Psoas muscle (tissue), 8 donors: ENCODE data around the gene FOXF1. TPM values are rescaled to one million over a fixed set of nuclear protein-coding genes. Genes with fewer than 3 reads are reported as not detected.
A peak's percentile ranks its signal among the peaks of the same experiment; 100 is the strongest.

Source experiments
- ATAC-seq, 4 donors: fragments of 200-7000 bp; cut with Tn5 transposase; one replicate each; pipeline ENCODE4 v1.9.1; 2020; ENCODE audit warnings: moderate library complexity in 3 of 4, mild to moderate bottlenecking in 2 of 4
- DNase-seq, 2 donors: peaks; one replicate each; pipeline ENCODE4 v3.0.0-alpha.2; 2020
- H3K27ac ChIP-seq: fragments of 200-600 bp; one replicate; pipeline ENCODE4 v1.8.0; 2022
- H3K27me3 ChIP-seq, 3 donors: fragments of 200-600 bp in 1 of 3; one replicate each; pipeline versions ENCODE4 v1.6.1 to v1.8.0; 2013 to 2022; ENCODE audit warnings: low read length in 2 of 3, mild to moderate bottlenecking in 2 of 3, moderate library complexity in 1 of 3; ENCODE audit not compliant: insufficient read depth in 3 of 3
- H3K36me3 ChIP-seq, 2 donors: fragments of 200-600 bp in 1 of 2; one replicate each; pipeline versions ENCODE4 v1.6.1 to v1.8.0; 2013 to 2022; ENCODE audit warnings: low read depth in 1 of 2, mild to moderate bottlenecking in 1 of 2, moderate library complexity in 1 of 2; ENCODE audit not compliant: insufficient read depth in 1 of 2
- H3K4me1 ChIP-seq: fragments of 200-600 bp; one replicate; pipeline ENCODE4 v1.8.0; 2022
- H3K4me3 ChIP-seq: fragments of 200-600 bp; one replicate; pipeline ENCODE4 v1.8.0; 2022; ENCODE audit warnings: mild to moderate bottlenecking
- H3K9me3 ChIP-seq: fragments of 200-600 bp; one replicate; pipeline ENCODE4 v1.8.0; 2022
- whole genome bisulfite sequencing, 3 donors: extraction: QIAGEN DNeasy Blood & Tissue Kit; methylation state at CpG; one replicate each; pipeline versions ENCODE4 v1.1.6 to v1.1.7; 2013; 5-methylcytosine and 5-hydroxymethylcytosine counted together
- intact Hi-C, 2 donors: fragments of 100-400 bp; cut with DNase I; formaldehyde crosslinking; loops; one replicate each; pipeline versions ENCODE4 v1.11.0 to v1.14.2; 2022
- long read RNA-seq, 2 donors: library from polyadenylated mRNA; unstranded; transcript quantifications; one replicate each; pipeline ENCODE4 v2.0.0, GENCODE V29; 2021
- polyA plus RNA-seq, 3 donors: library from polyadenylated mRNA; stranded (reverse); fragments of 200-250 nt; gene quantifications; one replicate each; pipeline ENCODE4 v1.2.3, GENCODE V29; 2013
- total RNA-seq, 4 donors: library from RNA; stranded (reverse); fragmentation: NEBNext Ultra II Directional in 2 of 4; extraction: Animal tissue kit (Norgen Biotek cat#: 25700) in 2 of 4; gene quantifications; one replicate each; pipeline versions ENCODE4 v1.2.1 to v1.2.4, GENCODE V29; 2021 to 2023
- TF ChIP-seq, protein P1 (sequence below): fragments of 200-600 bp; IDR thresholded peaks from one replicate; pipeline ENCODE4 v1.8.0; 2022; ENCODE audit warnings: antibody characterized with exemption
- donor health status: healthy with polysubstance abuse.
- donor health status: DM: no; HTN: no; CAD: no; lungs with moderate emphysema.
- donor health status: Bipolar disorder and iron deficiency.
- donor health status: healthy.
- donor health status: DM: yes; HTN: yes; CAD: no.
- donor health status: DM: no; HTN: no; CAD: no.
- donor health status: DM: no; HTN: no; CAD: no.
- donor health status: DM: yes; HTN: yes; CAD: no.

The FOXF1 gene
- total RNA-seq (under 1 TPM in 2 of 4 donors, not detected in 2; 0.06 to 0.12 TPM), polyA plus RNA-seq (under 1 TPM; 0.01 to 0.03 (median 0.01) TPM)
- long read RNA-seq, donor 1: 0 reads
- long read RNA-seq, donor 2: 0 reads

DNA sequence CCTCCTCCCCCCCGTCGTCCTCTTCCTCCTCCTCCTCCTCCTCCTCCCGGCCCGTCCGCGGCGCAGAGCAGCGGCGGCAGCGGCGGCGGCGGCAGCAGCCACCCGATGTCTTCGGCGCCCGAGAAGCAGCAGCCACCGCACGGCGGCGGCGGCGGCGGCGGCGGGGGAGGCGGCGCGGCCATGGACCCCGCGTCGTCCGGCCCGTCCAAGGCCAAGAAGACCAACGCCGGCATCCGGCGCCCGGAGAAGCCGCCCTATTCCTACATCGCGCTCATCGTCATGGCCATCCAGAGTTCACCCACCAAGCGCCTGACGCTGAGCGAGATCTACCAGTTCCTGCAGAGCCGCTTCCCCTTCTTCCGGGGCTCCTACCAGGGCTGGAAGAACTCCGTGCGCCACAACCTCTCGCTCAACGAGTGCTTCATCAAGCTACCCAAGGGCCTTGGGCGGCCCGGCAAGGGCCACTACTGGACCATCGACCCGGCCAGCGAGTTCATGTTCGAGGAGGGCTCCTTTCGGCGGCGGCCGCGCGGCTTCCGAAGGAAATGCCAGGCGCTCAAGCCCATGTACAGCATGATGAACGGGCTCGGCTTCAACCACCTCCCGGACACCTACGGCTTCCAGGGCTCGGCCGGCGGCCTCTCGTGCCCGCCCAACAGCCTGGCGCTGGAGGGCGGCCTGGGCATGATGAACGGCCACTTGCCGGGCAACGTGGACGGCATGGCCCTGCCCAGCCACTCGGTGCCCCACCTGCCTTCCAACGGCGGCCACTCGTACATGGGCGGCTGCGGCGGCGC, at the start of gene FOXF1:
Gene FOXF1, plus strand, starts transcription at position 63 of the 797 bp plus-strand sequence. Its CDS starts 43 bp downstream, at position 106.
- H3K4me1 ChIP-seq: peaks cover 22% of the 10 kb centered on the region
- H3K27ac ChIP-seq: no peak within 1 kb of the TSS
- H3K4me3 ChIP-seq: peak within 1 kb of the TSS; percentile 66
- H3K36me3 ChIP-seq: no peaks in the 10 kb centered on the region
- intact Hi-C loops: no loop called here
- DNase-seq (peak in 1 of 2 donors; percentile 50), ATAC-seq (peak in 1 of 4 donors; percentile 27)
- no peaks in the 10 kb centered on the region for H3K9me3 ChIP-seq
- TF ChIP-seq, protein P1, sequence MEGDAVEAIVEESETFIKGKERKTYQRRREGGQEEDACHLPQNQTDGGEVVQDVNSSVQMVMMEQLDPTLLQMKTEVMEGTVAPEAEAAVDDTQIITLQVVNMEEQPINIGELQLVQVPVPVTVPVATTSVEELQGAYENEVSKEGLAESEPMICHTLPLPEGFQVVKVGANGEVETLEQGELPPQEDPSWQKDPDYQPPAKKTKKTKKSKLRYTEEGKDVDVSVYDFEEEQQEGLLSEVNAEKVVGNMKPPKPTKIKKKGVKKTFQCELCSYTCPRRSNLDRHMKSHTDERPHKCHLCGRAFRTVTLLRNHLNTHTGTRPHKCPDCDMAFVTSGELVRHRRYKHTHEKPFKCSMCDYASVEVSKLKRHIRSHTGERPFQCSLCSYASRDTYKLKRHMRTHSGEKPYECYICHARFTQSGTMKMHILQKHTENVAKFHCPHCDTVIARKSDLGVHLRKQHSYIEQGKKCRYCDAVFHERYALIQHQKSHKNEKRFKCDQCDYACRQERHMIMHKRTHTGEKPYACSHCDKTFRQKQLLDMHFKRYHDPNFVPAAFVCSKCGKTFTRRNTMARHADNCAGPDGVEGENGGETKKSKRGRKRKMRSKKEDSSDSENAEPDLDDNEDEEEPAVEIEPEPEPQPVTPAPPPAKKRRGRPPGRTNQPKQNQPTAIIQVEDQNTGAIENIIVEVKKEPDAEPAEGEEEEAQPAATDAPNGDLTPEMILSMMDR: no peak
- peaks cover 0 to 100% (median 61%) of the 10 kb centered on the region in 3 donors for H3K27me3 ChIP-seq
- WGBS, 3 donors: 1 to 2% (median 1%) methylated on average over 48 to 89 of the region's 89 CpGs

DNA sequence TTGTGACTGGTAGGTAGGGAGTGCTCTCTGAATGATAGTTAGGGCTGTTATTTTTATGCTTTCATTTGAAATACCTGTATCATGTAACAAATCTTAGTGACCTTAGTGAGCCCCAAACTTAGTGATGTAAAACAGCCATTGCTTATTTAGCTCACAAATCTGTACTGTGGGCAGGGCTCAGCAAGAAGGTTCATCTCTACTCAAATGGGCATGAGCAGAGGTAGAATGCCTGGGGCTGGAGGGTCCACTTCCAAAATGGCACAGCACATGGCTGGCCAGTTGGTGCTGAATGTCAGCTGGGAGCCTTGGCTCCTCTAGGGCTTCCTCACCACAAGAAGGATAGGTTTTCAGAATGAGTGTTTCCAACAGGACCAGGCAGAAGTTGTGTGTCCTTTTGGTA, 49.3 kb upstream of the FOXF1 start:
- peaks cover 0 to 27% (median 6%) of the 10 kb centered on the region in 3 donors for H3K27me3 ChIP-seq
- DNase-seq: no peak
- no peak overlapping the region for H3K27ac ChIP-seq
- H3K4me1 ChIP-seq: no peaks in the 10 kb centered on the region
- no peak for ATAC-seq
- TF ChIP-seq, protein P1: no peak
- H3K36me3 ChIP-seq: no peaks in the 10 kb centered on the region
- H3K9me3 ChIP-seq: no peaks in the 10 kb centered on the region
- no peak overlapping the region for H3K4me3 ChIP-seq
- intact Hi-C loops: no loop called here

DNA sequence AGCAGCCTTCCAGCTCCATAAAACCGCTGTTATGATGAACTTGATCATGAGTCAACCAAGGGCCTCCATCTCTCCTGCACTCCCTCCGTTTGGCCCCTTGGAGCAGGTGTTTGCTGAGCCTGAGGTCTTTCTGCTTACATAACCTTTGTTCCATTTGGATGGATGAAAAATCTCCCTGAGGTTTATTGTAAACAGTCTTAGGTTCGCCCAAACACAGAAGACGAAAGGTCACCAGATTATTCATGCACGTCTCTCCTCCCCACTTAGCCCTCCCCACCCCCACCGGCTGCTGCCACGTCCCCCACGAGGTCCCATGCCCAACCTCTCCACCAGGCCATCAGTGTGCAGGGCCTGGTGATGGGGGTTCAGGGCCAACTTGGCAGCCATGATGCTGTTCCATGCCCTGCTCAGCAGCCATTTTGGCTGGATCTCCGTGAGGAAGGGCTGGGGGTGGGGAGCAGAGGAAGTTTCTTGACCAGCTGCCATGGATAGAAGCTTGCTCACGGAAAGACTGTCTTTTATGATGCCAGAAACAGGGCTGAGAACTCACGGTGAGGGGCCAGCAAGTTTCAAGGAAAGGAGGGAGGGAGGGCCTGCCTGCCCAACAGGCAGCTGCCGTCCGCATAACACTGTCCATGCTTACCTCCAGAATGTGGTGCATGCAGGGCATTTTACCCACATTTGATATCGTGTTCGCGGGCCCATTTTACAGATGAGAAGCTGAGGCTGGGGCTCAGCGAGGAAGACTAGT, 47.8 kb upstream of the FOXF1 start:
- ATAC-seq: no peak
- H3K27me3 ChIP-seq: peaks cover 0 to 16% (median 4%) of the 10 kb centered on the region in 3 donors
- H3K4me1 ChIP-seq: no peaks in the 10 kb centered on the region

DNA sequence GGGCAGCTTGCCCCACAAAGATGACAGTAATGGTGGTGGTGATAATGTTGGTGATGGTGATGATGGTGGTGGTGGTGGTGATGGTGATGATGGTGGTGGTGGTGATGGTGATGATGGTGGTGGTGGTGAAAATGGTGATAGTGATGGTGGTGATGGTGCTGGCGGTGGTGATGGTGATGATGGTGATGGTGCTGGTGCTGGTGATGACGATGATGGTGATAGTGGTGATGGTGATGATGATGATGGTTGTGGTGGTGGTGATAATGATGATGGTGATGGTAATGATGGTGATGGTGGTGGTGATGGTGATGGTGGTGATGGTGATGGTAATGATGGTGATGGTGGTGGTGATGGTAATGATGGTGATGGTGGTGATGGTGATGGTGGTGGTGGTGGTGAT, 46.3 kb upstream of the FOXF1 start:
- no peak overlapping the region for H3K27ac ChIP-seq
- DNase-seq (no peak), ATAC-seq (no peak)
- no peaks in the 10 kb centered on the region for H3K4me1 ChIP-seq
- no peaks in the 10 kb centered on the region for H3K36me3 ChIP-seq
- peaks cover 0 to 4% (median 3%) of the 10 kb centered on the region in 3 donors for H3K27me3 ChIP-seq
- WGBS, 3 donors: 95 to 100% (median 100%) methylated on average over 2 of the region's 2 CpGs
- TF ChIP-seq, protein P1: no peak
- H3K9me3 ChIP-seq: no peaks in the 10 kb centered on the region
- H3K4me3 ChIP-seq: no peak overlapping the region
- intact Hi-C loops: no loop called here

More for the DNA sequence above, 47.8 kb upstream of the FOXF1 start:
- Histone ChIP-seq H3K4me3 (no peak overlapping the region), H3K36me3 (no peaks in the 10 kb centered on the region), H3K9me3 (no peaks in the 10 kb centered on the region), H3K27ac (no peak overlapping the region)
- intact Hi-C loops: no loop called here
- TF ChIP-seq, protein P1: no peak
- 70 to 73% (median 73%) methylated on average over 17 of the region's 17 CpGs for WGBS, 3 donors
- no peak for DNase-seq
